ENCODE results near the gene FBXO46. TPM values are rescaled to one million over a fixed set of nuclear protein-coding genes. Genes with fewer than 3 reads are reported as not detected.

Gene FBXO46
- total and polyA plus RNA-seq, 2 of the 13 experiments (the other 11 are each of a cell fraction or from before 2014, with no cell fraction given) = 6.2 to 6.4 TPM

DNA sequence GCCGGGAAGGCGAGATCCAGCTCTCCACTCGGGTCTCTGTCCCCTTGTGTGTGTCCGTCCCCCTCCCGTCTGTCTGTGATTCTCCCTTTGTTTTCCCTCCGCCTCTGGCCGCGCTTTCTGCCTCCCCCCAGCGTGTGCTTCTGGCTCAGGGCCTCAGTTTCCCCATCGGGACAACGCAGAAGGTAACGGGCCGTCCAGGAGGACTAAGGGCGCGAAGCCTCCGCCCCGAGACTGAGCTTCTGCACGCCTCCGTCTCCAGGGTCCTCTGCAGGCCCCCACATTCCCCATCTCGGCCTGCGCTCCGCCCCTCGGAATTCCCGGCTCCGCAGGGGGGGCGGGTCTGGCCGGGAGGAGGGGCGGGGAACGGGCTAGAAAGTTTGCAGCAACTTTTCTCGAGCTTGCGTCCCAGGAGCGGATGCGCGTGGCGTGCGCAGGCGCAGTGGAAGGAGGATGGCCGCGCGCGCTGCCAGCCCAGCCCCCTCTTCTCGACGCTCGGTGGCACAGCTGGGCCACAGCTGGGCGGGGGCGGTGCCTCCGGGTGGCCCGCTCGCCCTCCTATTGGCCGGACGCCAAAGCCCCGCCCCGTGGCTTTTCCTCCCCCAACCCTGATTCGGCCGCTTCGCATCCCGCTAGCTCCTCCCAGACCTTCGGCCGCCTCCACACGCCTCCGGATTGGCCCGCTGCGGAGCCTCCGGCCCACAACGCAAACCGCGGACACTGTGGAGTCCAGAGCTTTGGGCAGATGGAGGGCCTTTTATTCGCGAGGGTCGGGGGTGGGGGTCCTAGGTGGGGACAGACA is 38.5 kb upstream of the FBXO46 start, which contains the start of gene SIX5 (continued):
- TF ChIP-seq DPF2 (CRISPR knock-in tag; IDR thresholded peaks at IDR 0.05; ENCODE audit: borderline replicate concordance, low read depth) (no peak), RCOR2 (CRISPR knock-in tag; IDR thresholded peaks at IDR 0.05) (no peak), DR1 (CRISPR knock-in tag; IDR thresholded peaks at IDR 0.05) (peak; percentile 68), ZNF577 (CRISPR knock-in tag; IDR thresholded peaks at IDR 0.05; ENCODE audit: borderline replicate concordance, low read depth) (no peak), ZNF264 (CRISPR knock-in tag; IDR thresholded peaks at IDR 0.05) (no peak; the same call in 1 of the 2 replicates), SIX1 (CRISPR knock-in tag; IDR thresholded peaks at IDR 0.05; ENCODE audit: borderline replicate concordance) (0 out of 2 replicates have a peak, but pooled peaks have one; percentile 26), ZEB1 (IDR thresholded peaks at IDR 0.05; ENCODE audit: insufficient replicate concordance, low read depth) (no peak)
- TF ChIP-seq, protein P1, sequence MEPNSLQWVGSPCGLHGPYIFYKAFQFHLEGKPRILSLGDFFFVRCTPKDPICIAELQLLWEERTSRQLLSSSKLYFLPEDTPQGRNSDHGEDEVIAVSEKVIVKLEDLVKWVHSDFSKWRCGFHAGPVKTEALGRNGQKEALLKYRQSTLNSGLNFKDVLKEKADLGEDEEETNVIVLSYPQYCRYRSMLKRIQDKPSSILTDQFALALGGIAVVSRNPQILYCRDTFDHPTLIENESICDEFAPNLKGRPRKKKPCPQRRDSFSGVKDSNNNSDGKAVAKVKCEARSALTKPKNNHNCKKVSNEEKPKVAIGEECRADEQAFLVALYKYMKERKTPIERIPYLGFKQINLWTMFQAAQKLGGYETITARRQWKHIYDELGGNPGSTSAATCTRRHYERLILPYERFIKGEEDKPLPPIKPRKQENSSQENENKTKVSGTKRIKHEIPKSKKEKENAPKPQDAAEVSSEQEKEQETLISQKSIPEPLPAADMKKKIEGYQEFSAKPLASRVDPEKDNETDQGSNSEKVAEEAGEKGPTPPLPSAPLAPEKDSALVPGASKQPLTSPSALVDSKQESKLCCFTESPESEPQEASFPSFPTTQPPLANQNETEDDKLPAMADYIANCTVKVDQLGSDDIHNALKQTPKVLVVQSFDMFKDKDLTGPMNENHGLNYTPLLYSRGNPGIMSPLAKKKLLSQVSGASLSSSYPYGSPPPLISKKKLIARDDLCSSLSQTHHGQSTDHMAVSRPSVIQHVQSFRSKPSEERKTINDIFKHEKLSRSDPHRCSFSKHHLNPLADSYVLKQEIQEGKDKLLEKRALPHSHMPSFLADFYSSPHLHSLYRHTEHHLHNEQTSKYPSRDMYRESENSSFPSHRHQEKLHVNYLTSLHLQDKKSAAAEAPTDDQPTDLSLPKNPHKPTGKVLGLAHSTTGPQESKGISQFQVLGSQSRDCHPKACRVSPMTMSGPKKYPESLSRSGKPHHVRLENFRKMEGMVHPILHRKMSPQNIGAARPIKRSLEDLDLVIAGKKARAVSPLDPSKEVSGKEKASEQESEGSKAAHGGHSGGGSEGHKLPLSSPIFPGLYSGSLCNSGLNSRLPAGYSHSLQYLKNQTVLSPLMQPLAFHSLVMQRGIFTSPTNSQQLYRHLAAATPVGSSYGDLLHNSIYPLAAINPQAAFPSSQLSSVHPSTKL (CRISPR knock-in tag; IDR thresholded peaks at IDR 0.05) = peak; percentile 36; the same call in 1 of the 2 replicates
- TF ChIP-seq, protein P2, sequence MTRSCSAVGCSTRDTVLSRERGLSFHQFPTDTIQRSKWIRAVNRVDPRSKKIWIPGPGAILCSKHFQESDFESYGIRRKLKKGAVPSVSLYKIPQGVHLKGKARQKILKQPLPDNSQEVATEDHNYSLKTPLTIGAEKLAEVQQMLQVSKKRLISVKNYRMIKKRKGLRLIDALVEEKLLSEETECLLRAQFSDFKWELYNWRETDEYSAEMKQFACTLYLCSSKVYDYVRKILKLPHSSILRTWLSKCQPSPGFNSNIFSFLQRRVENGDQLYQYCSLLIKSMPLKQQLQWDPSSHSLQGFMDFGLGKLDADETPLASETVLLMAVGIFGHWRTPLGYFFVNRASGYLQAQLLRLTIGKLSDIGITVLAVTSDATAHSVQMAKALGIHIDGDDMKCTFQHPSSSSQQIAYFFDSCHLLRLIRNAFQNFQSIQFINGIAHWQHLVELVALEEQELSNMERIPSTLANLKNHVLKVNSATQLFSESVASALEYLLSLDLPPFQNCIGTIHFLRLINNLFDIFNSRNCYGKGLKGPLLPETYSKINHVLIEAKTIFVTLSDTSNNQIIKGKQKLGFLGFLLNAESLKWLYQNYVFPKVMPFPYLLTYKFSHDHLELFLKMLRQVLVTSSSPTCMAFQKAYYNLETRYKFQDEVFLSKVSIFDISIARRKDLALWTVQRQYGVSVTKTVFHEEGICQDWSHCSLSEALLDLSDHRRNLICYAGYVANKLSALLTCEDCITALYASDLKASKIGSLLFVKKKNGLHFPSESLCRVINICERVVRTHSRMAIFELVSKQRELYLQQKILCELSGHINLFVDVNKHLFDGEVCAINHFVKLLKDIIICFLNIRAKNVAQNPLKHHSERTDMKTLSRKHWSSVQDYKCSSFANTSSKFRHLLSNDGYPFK (CRISPR knock-in tag; IDR thresholded peaks at IDR 0.05; ENCODE audit: borderline replicate concordance) = peak; percentile 51; the same call in 1 of the 2 replicates
- TF ChIP-seq, protein P3, sequence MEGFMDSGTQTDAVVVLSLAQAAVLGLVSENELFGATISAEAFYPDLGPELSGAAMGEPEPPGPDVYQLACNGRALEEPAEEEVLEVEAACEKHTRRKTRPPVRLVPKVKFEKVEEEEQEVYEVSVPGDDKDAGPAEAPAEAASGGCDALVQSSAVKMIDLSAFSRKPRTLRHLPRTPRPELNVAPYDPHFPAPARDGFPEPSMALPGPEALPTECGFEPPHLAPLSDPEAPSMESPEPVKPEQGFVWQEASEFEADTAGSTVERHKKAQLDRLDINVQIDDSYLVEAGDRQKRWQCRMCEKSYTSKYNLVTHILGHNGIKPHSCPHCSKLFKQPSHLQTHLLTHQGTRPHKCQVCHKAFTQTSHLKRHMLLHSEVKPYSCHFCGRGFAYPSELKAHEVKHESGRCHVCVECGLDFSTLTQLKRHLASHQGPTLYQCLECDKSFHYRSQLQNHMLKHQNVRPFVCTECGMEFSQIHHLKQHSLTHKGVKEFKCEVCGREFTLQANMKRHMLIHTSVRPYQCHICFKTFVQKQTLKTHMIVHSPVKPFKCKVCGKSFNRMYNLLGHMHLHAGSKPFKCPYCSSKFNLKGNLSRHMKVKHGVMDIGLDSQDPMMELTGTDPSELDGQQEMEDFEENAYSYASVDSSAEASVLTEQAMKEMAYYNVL (CRISPR knock-in tag; IDR thresholded peaks at IDR 0.05; ENCODE audit: borderline replicate concordance) = no peak
- TF ChIP-seq, protein P4, sequence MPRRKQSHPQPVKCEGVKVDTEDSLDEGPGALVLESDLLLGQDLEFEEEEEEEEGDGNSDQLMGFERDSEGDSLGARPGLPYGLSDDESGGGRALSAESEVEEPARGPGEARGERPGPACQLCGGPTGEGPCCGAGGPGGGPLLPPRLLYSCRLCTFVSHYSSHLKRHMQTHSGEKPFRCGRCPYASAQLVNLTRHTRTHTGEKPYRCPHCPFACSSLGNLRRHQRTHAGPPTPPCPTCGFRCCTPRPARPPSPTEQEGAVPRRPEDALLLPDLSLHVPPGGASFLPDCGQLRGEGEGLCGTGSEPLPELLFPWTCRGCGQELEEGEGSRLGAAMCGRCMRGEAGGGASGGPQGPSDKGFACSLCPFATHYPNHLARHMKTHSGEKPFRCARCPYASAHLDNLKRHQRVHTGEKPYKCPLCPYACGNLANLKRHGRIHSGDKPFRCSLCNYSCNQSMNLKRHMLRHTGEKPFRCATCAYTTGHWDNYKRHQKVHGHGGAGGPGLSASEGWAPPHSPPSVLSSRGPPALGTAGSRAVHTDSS (CRISPR knock-in tag; conservative IDR thresholded peaks at IDR 0.05) = no peak
- TF ChIP-seq, protein P5, sequence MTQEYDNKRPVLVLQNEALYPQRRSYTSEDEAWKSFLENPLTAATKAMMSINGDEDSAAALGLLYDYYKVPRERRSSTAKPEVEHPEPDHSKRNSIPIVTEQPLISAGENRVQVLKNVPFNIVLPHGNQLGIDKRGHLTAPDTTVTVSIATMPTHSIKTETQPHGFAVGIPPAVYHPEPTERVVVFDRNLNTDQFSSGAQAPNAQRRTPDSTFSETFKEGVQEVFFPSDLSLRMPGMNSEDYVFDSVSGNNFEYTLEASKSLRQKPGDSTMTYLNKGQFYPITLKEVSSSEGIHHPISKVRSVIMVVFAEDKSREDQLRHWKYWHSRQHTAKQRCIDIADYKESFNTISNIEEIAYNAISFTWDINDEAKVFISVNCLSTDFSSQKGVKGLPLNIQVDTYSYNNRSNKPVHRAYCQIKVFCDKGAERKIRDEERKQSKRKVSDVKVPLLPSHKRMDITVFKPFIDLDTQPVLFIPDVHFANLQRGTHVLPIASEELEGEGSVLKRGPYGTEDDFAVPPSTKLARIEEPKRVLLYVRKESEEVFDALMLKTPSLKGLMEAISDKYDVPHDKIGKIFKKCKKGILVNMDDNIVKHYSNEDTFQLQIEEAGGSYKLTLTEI (CRISPR knock-in tag; conservative IDR thresholded peaks at IDR 0.05) = no peak
- TF ChIP-seq, protein P6, sequence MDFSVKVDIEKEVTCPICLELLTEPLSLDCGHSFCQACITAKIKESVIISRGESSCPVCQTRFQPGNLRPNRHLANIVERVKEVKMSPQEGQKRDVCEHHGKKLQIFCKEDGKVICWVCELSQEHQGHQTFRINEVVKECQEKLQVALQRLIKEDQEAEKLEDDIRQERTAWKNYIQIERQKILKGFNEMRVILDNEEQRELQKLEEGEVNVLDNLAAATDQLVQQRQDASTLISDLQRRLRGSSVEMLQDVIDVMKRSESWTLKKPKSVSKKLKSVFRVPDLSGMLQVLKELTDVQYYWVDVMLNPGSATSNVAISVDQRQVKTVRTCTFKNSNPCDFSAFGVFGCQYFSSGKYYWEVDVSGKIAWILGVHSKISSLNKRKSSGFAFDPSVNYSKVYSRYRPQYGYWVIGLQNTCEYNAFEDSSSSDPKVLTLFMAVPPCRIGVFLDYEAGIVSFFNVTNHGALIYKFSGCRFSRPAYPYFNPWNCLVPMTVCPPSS (IDR thresholded peaks at IDR 0.05) = no peak
